HG03025 (cell line): ENCODE results near the gene RWDD3.
A peak's percentile ranks its signal among the peaks of the same experiment; 100 is the strongest.

Source experiments
- ATAC-seq: cut with Tn5 transposase; IDR thresholded peaks from one replicate; pipeline ENCODE4 v1.9.1; 2021; ENCODE audit warnings: mild to moderate bottlenecking, moderate library complexity; ENCODE audit not compliant: unreplicated experiment, low FRiP score

RWDD3 gene

DNA sequence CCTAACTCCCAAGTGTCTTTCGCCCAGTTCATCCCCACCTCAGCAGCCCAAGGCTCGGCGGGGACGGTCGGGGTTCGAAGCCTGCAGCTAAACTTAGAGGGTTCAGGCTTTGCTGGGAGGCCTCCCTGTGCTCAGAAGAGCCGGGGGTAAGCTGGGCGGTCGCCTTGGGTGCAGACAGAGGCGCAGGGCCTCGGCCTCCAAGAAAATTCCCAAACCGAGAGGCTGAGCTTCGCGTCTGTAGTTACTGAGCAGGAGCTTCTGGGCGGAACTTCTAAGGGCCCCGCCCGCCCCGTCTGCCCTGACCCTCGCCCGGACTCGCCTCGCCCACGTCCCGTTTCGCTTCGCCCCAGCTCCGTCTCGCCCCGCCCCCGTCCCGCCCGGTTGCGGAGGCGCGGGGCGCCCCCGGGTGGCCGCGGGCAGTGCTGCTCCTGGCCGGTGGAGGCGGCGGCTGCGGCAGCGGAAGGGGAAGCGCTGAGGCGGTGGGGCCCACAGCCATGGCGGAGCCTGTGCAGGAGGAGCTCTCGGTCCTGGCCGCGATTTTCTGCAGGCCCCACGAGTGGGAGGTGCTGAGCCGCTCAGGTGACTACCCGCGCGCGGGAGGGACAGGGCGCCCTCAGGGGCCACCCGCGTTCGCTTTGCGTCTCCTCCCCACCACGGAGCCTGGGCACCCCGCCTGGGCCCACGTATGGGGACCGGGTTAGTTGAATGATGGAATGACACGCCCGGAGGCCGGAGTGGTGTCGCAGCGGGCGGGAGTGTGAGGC, at the start of gene RWDD3:
Gene RWDD3, plus strand, starts transcription at position 474 of the 764 bp plus-strand sequence. Its CDS starts 21 bp downstream, at position 495.
- ATAC-seq: peak; percentile 98

- no peak for ATAC-seq
Measured at GRCh38 chr1:95186149-95186548, 47.9 kb upstream of the RWDD3 start.

DNA sequence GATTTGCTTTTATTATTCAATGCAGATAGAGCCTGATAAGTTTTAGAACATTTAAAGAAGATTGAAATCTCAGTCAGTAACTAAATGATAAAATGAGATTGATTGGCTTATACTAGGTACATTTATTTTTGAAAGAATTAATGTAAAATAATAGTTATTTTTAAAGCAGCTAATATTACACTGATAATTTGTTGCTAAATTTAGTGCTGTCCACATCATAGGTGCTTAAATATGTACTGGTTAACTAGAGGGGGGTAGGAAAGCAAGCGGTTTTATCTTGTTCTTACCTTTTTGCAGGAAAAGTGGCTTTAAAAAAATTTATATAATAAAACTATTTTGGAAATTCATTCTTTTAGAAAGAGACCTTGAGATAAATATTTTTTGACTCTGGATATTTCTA, 40.4 kb upstream of the RWDD3 start:
- no peak for ATAC-seq

- no peak for ATAC-seq
Measured at GRCh38 chr1:95195046-95195445, 39.0 kb upstream of the RWDD3 start.

DNA sequence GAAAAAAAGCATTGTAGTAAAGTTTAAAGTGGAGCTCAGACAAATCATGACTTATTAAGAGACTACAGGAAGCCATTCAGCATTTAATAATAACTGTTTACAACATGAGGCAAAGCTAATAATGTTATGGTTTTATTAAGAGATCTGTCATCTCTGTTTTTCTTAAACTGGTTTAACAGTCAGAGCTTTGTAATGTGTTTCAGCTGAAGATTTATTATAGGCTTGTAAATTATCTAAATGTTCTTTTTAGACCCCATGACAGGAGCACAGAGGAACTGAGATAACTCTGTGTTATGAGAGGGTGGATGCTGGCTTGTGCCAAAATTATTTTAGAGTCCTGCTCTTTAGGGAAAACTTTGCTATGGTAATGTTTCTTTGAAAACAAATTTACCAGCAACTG, 38.0 kb upstream of the RWDD3 start:
- ATAC-seq: no peak

DNA sequence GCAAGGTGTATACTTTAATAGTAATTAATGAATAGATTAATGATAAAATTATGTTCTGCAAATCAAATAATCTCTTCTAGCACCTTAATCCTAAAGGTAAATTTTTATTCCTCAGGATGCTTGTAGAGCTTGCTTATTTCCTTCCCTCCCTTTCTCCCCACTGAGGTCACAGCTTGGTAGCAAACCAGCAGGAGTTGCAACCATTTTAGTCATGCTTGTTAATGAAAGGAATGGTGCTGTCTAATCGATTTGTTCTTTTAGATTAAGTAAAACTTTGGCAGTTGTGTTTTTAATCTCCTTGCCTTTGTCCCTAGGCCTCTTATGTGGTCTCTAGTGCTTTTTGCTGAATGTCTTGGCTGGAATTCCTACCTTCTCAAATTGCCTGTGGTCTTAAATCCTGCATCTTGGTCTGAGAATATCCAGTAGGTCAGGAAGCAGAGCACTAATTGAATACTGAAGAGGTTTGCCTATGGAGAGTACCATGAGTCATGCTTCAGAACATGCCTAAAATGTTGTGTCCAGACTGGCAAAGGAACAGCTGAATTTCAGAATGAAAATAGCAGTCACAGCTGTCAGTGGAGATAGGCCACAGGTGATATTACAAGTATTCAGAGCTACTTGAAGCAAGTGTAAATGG, 36.3 kb upstream of the RWDD3 start:
- ATAC-seq: no peak

GRCh38 chr1:95201905-95202304, 32.1 kb upstream of the RWDD3 start:
- ATAC-seq: no peak

GRCh38 chr1:95203908-95204437, 30.0 kb upstream of the RWDD3 start:
- ATAC-seq: no peak

DNA sequence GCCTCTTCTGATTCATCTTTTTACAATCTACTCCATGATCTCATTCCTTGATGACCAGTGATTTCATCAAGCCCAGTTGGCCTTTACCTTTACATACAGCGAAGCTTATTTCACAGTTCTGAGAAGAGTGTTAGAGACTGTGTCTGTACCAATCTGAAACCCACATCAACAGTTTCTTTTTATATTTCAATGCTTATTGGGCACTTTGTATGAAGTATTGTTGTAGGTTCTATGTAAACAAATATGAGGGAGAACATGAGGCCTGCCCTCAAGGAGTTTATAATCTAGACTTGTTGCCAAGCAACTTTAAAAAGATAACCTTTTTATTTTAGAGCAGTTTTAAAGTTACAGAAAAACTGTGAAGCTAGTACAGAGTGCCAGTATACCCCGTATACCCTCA, 27.5 kb upstream of the RWDD3 start:
- ATAC-seq: no peak

- no peak for ATAC-seq
Measured at GRCh38 chr1:95207223-95207935, 26.6 kb upstream of the RWDD3 start.

DNA sequence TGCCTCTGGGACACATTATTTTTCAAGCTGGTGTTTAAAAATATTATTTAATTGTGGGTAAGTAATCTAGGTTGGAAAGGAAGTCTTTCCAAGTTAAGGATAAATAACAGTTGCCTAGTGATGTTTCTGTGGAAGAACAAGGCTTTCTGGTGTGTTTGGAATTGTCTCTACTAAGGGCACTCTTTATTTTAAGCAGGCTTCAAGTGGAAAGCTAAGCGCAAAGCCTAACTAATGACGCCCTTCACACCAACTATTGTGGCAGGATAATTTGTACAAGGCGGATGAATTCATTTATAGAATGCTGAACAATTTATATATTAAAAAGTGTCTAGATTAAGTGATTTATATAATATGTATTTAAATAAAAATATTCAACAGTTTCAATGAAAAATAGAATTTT, 25.1 kb upstream of the RWDD3 start:
- ATAC-seq: no peak

- ATAC-seq: no peak
Measured at GRCh38 chr1:95209291-95209690, 24.7 kb upstream of the RWDD3 start.

- no peak for ATAC-seq
Measured at GRCh38 chr1:95216292-95216990, 17.6 kb upstream of the RWDD3 start.

GRCh38 chr1:95217371-95217770, 16.6 kb upstream of the RWDD3 start:
- ATAC-seq: no peak

- ATAC-seq: no peak
Measured at GRCh38 chr1:95219407-95219806, 14.6 kb upstream of the RWDD3 start.

- no peak for ATAC-seq
Measured at GRCh38 chr1:95221306-95221705, 12.7 kb upstream of the RWDD3 start.

GRCh38 chr1:95222629-95223028, 11.4 kb upstream of the RWDD3 start:
- ATAC-seq: no peak

- no peak for ATAC-seq
Measured at GRCh38 chr1:95223110-95223509, 10.9 kb upstream of the RWDD3 start.

GRCh38 chr1:95226781-95227660, 7.0 kb upstream of the RWDD3 start:
- no peak for ATAC-seq

DNA sequence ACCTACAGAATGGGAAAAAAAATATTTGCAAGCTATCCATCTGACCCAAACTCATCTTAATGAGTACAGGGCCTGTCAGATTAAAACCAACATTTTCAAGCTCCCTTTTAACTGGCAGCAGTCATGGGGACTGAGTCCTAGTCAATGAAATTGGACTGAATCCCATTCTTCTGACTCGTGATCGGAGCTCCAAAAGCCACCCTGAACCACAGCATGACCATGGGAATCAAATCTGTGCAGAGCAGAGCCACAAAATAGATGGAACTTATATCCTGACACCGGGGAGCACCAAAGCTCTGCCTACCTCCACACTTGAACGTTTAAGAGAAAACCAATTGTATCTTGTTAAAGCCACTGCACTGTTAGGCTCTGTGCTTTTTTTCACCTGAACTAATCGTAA, 5.0 kb upstream of the RWDD3 start:
- ATAC-seq: no peak
